Ishikawa (cell line): ENCODE results near the gene SUGP1.

Experiments used
- CEBPB ChIP-seq: IDR thresholded peaks from 2 replicates; pipeline ENCODE4 v1.6.1; 2012
- CREB1 ChIP-seq: IDR thresholded peaks from 2 replicates; pipeline ENCODE4 v1.6.1; 2012; ENCODE audit warnings: low read depth
- EGR1 ChIP-seq: IDR thresholded peaks from 2 replicates; pipeline ENCODE4 v1.6.1; 2012
- EP300 ChIP-seq: IDR thresholded peaks from 2 replicates; pipeline ENCODE4 v1.6.1; 2012; ENCODE audit warnings: borderline replicate concordance
- FOXM1 ChIP-seq: IDR thresholded peaks from 2 replicates; pipeline ENCODE4 v1.6.1; 2012; ENCODE audit warnings: low read depth, borderline replicate concordance
- MAX ChIP-seq: IDR thresholded peaks from 2 replicates; pipeline ENCODE4 v1.6.1; 2012
- NFIC ChIP-seq: IDR thresholded peaks from 2 replicates; pipeline ENCODE4 v1.6.1; 2012
- RAD21 ChIP-seq: IDR thresholded peaks from 2 replicates; pipeline ENCODE4 v1.6.1; 2012; ENCODE audit warnings: low read depth
- REST ChIP-seq: IDR thresholded peaks from 2 replicates; pipeline ENCODE4 v1.6.1; 2012; ENCODE audit warnings: low read depth, mild to moderate bottlenecking
- TAF1 ChIP-seq: IDR thresholded peaks from 2 replicates; pipeline ENCODE4 v1.6.1; 2012; ENCODE audit warnings: low read depth, mild to moderate bottlenecking
- TCF12 ChIP-seq: IDR thresholded peaks from 2 replicates; pipeline ENCODE4 v1.6.1; 2012; ENCODE audit warnings: low read depth
- TEAD4 ChIP-seq: IDR thresholded peaks from 2 replicates; pipeline ENCODE4 v1.6.1; 2012
- USF1 ChIP-seq: IDR thresholded peaks from 2 replicates; pipeline ENCODE4 v1.6.1; 2012
- YY1 ChIP-seq: IDR thresholded peaks from 2 replicates; pipeline ENCODE4 v1.6.1; 2012; ENCODE audit warnings: low read depth
- ZBTB7A ChIP-seq: IDR thresholded peaks from 2 replicates; pipeline ENCODE4 v1.6.1; 2012; ENCODE audit warnings: low read depth

SUGP1 gene

GRCh38 chr19:19292607-19293006 lies 27.7 kb downstream of the SUGP1 start:
- TF ChIP-seq MAX (no peak), USF1 (no peak)

GRCh38 chr19:19285686-19286085 lies 34.6 kb downstream of the SUGP1 start:
- TF ChIP-seq MAX (no peak), REST (no peak), TCF12 (no peak), CREB1 (no peak), YY1 (no peak), TEAD4 (no peak), NFIC (no peak)

GRCh38 chr19:19280561-19280960 lies 39.7 kb downstream of the SUGP1 start:
- TF ChIP-seq YY1 (no peak), TEAD4 (no peak)

GRCh38 chr19:19279853-19280252 lies 40.5 kb downstream of the SUGP1 start:
- TF ChIP-seq YY1 (no peak), CREB1 (no peak), RAD21 (no peak), TEAD4 (no peak), TAF1 (no peak), TCF12 (no peak), REST (no peak), CEBPB (no peak), EP300 (no peak), ZBTB7A (no peak)

GRCh38 chr19:19279062-19279612 lies 41.2 kb downstream of the SUGP1 start:
- TF ChIP-seq FOXM1 (no peak), TEAD4 (no peak), TAF1 (no peak), MAX (no peak), TCF12 (no peak), NFIC (no peak), EGR1 (no peak), USF1 (no peak), RAD21 (no peak), ZBTB7A (no peak), REST (no peak)

- TF ChIP-seq TEAD4 (peak; percentile 55; the same call in 1 of the 2 replicates), FOXM1 (no peak), CREB1 (no peak), TCF12 (peak; percentile 84), ZBTB7A (no peak), EGR1 (no peak), REST (no peak), YY1 (no peak), NFIC (peak; percentile 58), CEBPB (no peak), USF1 (no peak), MAX (peak; percentile 45; the same call in 1 of the 2 replicates), TAF1 (no peak), EP300 (no peak), RAD21 (no peak)
Observed at GRCh38 chr19:19278315-19278714, 42.0 kb downstream of the SUGP1 start.
